ENCODE data around the gene SLC17A2.

SLC17A2 gene

DNA sequence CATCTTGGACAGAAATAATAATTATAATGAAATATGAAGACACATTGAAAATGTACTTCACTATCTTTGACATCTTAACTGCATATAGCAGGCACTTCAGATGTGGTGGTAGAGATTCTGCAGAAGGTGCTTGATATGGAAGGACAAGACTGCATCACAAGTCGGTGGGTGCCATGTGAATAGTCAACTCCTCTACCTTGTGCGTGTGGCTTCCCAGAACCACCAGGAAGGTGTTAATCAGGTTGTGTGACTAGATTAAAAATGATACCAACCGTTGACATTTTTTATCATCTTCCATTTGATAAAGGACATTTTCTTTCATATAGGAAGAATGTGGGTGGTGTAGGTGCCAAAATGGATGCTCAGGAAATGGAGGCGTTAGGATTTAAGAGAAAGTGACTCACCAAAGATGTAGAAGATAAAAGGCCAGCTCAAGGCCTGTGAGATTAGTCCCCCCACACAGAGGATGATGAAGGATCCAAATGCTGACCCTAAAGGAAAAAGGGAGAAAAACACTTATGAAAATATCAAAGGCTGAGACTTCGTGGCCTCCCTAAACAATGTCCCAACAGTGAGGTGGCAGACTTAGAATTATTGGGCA, 12.3 kb downstream of the SLC17A2 start:
- DNase-seq = no peak

DNA sequence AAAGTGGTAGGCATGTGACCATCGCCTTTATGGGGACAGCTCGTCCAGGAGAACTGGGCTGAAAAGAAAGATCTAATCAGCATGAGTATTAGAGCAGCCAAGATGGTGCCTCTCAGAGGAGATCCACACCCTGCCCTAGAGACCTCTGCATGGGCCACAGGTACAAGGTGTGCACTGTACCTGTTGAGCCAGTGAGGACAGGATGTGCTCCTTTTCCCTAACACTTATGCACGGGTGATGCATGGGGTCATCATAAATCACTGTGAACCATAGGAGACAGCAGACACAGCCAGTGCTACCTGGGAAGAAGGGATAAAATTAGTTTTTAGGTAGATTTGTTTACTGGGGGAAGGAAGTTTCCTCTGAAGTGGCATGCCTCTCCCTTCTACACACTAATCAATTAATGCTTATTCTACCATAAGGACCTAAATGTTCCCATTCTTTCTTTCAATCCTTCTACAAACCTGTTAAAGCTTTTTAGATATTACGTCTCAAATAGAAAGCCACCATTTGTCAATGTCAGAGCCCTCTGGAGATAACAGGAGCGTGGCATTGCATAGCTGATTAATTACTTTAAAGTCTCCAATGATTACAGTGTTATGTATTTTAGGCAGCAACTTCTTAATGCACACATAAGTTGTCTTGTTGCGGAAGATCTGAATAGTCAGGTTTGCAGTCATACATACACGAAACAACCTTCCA, 13.6 kb downstream of the SLC17A2 start:
- no peak for DNase-seq

- no peak for DNase-seq
These were observed 14.2 kb downstream of the SLC17A2 start for GRCh38 chr6:25916330-25916729.

DNA sequence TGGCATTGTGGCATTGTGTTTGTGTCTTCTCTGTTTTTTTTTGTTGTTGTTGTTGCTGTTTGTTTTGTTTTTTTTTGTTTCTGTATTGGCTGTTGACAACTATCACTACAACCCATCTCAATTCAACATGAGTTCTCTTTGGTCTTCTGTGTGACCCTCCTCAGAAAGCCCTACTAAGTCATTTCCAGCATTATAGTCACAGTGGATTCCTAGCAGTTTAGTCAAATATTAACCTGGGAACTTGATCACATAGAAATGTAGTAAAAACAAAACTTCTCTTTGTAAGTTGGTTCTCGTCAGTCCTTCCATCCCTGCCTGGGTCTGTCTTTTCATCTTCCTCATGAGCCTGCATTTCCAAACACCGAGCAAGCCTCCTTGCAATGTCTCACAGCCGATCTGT, 16.8 kb downstream of the SLC17A2 start:
- DNase-seq = no peak

- no peak for DNase-seq
These were observed 19.1 kb downstream of the SLC17A2 start for GRCh38 chr6:25911351-25911750.

- no peak for DNase-seq
These were observed 22.9 kb downstream of the SLC17A2 start for GRCh38 chr6:25907475-25908014.

GRCh38 chr6:25903467-25904099, 26.9 kb downstream of the SLC17A2 start:
- no peak for DNase-seq

DNA sequence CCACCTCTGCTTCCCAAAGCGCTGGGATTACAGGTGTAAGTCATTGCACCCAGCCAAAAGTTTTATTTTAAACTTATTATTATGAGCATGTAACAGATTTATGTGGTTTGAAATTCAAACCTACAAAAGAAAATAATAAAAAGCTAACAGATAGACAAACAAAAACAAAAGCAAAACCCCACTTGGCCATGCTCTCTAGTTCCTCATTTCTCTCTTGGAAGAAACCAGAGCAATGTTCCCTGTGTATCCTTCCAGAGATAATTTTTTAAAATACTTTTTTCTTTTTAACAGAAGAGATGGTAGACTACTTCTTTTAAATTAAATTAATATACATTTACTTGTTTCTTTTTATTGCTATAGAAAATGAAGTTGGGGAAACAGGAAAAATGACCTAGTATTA, 28.4 kb downstream of the SLC17A2 start:
- DNase-seq = no peak

DNA sequence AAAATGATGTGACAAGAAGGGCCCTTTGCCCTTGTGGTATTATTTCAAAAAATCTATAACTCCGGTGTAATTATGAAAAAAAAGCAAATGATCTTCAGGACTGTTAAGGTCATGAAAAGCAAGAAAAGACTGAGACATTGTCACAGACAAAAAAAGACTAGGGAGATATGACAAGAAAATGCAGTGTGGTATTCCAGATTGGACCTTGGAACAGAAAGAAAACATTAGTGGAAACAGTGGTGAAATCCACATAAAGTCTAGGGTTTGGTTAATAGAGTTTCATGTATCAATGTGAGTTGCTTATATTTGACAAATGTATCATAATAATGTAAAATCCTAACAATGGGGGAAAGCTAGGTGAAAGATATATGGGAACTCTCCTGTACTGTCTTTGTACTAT, 29.6 kb downstream of the SLC17A2 start:
- no peak for DNase-seq

GRCh38 chr6:25899580-25900408, 30.7 kb downstream of the SLC17A2 start:
- no peak for DNase-seq

DNA sequence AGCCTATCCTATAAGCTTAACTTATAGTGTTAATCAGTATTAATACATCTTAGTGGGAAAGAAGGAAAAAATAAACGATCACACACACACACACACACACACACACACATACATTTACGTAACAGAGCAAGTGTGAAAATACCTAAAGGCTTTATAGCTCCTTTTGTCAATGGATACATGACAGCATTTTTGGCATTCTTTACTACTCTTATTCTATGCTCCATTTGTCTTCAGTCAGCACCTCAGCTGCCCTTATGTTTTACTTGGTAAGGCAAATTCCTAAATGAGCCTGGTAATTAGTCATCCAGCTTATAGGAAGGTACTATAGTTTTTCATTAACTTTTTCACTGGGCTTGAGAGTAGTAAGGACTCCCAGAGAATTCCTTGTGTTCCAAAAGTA, 31.4 kb downstream of the SLC17A2 start:
- no peak for DNase-seq

- no peak for DNase-seq
These were observed 32.1 kb downstream of the SLC17A2 start for GRCh38 chr6:25898289-25898977.

DNA sequence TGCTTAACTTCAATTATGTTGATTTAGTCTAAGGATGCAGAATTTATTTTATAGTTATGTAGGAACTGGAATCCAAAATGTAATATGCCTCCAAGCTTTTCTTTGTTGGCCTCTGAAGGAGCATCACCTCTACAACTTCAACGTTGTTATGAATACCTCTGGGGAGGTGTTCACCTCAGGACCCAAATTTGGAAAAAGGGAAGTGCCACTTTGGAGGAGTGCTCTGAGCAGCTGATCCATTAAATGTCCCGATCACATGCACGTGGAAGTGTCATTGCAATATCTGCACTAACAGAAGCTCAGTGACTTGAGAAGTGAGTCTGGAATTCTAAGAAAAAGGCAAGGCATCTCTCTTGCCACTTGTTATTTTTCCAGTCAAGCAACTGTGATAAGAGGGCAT, 34.2 kb downstream of the SLC17A2 start:
- no peak for DNase-seq

- DNase-seq = no peak
These were observed 34.7 kb downstream of the SLC17A2 start for GRCh38 chr6:25895771-25896170.

GRCh38 chr6:25893778-25894177, 36.7 kb downstream of the SLC17A2 start:
- no peak for DNase-seq

GRCh38 chr6:25892877-25893276, 37.6 kb downstream of the SLC17A2 start:
- DNase-seq = no peak

GRCh38 chr6:25889877-25890853, 40.3 kb downstream of the SLC17A2 start:
- DNase-seq = no peak

- no peak for DNase-seq
These were observed 41.9 kb downstream of the SLC17A2 start for GRCh38 chr6:25888626-25889025.

DNA sequence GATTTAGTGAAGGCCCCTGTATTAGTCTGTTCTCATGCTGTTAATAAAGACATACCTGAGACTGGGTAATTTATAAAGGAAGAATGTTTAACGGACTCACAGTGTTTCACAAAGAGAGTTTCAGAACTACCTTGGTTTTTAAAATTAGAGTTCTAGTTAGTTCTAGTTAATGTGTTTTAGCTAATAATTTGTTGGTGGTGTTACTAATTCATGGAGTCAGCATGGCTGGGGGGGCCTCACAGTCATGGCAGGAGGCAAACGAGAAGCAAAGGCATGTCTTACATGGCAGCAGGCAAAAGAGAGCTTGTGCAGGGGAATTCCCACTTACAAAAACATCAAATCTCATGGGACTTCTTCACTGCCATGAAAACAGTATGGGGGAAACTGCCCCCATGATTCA, 44.4 kb downstream of the SLC17A2 start:
- no peak for DNase-seq

GRCh38 chr6:25883991-25884390, 46.5 kb downstream of the SLC17A2 start:
- DNase-seq = no peak

DNA sequence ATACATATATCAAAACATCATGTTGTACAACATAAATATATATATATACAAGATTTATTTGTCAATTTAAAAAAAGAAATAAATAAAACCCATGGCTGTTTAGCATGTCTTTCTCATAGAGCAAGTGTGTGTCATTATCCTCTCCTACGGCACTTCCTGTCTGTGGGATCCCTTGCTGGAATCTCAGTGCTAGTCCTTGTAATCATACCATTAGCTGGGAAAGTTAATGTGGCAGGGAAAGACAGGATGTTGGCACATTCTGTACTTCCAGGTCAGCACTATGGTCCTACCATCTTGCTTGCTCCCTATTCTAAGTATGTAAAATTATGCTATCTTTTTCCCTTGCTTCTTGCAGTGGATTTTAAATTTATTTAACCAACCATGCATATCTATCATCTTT, 47.0 kb downstream of the SLC17A2 start:
- DNase-seq = no peak
